HEK293T (cell line): ENCODE results near the gene NGB.

ENCODE experiments used
- ARNT ChIP-seq: fragments of 450-650 bp; IDR thresholded peaks from 2 replicates; pipeline ENCODE4 v1.6.1; 2017; ENCODE audit warnings: mild to moderate bottlenecking
- CTBP1 ChIP-seq: fragments of 450-650 bp; IDR thresholded peaks from 2 replicates; pipeline ENCODE4 v1.6.1; 2016; ENCODE audit warnings: borderline replicate concordance
- FOXK2 ChIP-seq: fragments of 450-650 bp; IDR thresholded peaks from 2 replicates; pipeline ENCODE4 v1.6.1; 2016; ENCODE audit warnings: mild to moderate bottlenecking
- NFRKB ChIP-seq: fragments of 450-650 bp; IDR thresholded peaks from 2 replicates; pipeline ENCODE4 v1.6.1; 2016; ENCODE audit warnings: mild to moderate bottlenecking, moderate library complexity

- TF ChIP-seq CTBP1: no peak
- TF ChIP-seq NFRKB: no peak
- no peak for TF ChIP-seq FOXK2
- no peak for TF ChIP-seq ARNT
Observed at GRCh38 chr14:77251870-77252269, 19.1 kb downstream of the NGB start.
